Right lobe of liver (tissue), 4 donors: ENCODE measurements around the gene PDE10A.

Experiments used
- POLR2A ChIP-seq: fragments of 450-650 bp; IDR thresholded peaks from one replicate; pipeline ENCODE4 v1.6.1; 2017; ENCODE audit warnings: antibody characterized with exemption, mild to moderate bottlenecking
- TF ChIP-seq, protein P1 (sequence below), 4 donors: fragments of 200-600 bp in 3 of 4; fragments of 450-650 bp in 1 of 4; IDR thresholded peaks; one replicate each; pipeline versions ENCODE4 v1.5.1 to v1.8.0; 2016 to 2022; ENCODE audit warnings: antibody characterized with exemption in 4 of 4, mild to moderate bottlenecking in 2 of 4
- donor health status: DM: no; HTN: no; CAD: no.
- donor health status: DM: no; HTN: no; CAD: no.
- donor health status: DM: no; HTN: yes; CAD: no.

DNA sequence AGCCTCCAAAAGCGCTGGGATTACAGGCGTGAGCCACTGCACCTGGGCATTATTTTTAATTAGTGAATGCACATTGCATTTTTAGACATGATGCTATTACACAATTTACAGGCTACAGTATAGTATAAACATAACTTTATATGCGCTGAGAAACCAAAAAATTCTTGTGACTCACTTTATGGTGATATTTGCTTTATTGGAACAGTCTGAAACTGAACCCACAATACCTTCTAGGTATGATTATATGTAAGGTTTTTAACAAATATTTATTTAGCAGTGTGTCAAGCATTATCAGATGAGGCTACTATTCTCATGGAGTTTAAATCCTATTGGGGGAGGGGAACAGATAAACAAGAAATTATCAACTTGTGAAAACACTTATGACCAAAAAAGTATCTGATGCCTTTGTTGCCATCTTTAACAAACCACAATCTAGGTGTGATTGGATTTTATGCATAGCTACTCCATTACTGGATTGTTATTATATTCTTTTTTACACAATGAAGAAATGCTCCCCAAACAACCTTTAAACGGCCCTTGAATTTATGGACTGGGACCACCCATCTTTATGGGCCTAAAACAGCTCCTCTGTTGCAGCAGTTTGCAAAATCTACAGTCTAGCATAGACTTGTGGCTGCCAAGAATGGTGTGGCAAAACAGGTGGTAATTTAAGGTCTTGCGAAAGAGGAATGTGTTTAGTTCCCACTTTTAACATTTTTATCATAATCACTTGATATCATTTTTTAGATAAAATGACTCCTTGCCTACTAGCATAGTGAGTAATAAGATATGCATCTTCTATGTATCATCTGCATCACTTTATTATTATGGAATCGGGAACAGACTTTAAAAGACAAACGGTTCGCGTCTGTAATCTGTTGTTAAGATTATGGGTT, 194.5 kb downstream of the PDE10A start:
- no peak for TF ChIP-seq POLR2A
- TF ChIP-seq, protein P1, sequence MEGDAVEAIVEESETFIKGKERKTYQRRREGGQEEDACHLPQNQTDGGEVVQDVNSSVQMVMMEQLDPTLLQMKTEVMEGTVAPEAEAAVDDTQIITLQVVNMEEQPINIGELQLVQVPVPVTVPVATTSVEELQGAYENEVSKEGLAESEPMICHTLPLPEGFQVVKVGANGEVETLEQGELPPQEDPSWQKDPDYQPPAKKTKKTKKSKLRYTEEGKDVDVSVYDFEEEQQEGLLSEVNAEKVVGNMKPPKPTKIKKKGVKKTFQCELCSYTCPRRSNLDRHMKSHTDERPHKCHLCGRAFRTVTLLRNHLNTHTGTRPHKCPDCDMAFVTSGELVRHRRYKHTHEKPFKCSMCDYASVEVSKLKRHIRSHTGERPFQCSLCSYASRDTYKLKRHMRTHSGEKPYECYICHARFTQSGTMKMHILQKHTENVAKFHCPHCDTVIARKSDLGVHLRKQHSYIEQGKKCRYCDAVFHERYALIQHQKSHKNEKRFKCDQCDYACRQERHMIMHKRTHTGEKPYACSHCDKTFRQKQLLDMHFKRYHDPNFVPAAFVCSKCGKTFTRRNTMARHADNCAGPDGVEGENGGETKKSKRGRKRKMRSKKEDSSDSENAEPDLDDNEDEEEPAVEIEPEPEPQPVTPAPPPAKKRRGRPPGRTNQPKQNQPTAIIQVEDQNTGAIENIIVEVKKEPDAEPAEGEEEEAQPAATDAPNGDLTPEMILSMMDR (IDR thresholded peaks at IDR 0.05) = no peak
